ENCODE data around the gene CACNA1C.

DNA sequence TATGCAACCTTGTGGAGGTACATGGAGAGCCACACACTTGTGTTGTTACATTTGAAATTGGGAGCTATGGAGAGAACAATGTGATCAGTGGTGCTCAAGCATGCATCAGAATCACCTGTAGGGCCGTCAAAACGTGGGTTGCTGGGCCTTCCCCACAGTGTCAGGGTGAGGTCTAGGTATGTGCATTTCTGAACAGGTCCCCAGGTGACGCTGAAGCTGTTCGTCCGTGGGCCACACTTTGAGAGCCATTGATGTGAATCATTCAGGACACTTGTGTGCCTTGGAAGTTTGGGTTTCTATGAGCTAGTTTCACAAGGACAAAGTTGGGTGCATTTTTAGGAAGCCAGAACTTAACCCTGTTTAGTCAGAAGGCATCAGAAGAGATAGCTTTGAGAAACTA is 450.2 kb downstream of the CACNA1C start:
- TF ChIP-seq, protein P1, sequence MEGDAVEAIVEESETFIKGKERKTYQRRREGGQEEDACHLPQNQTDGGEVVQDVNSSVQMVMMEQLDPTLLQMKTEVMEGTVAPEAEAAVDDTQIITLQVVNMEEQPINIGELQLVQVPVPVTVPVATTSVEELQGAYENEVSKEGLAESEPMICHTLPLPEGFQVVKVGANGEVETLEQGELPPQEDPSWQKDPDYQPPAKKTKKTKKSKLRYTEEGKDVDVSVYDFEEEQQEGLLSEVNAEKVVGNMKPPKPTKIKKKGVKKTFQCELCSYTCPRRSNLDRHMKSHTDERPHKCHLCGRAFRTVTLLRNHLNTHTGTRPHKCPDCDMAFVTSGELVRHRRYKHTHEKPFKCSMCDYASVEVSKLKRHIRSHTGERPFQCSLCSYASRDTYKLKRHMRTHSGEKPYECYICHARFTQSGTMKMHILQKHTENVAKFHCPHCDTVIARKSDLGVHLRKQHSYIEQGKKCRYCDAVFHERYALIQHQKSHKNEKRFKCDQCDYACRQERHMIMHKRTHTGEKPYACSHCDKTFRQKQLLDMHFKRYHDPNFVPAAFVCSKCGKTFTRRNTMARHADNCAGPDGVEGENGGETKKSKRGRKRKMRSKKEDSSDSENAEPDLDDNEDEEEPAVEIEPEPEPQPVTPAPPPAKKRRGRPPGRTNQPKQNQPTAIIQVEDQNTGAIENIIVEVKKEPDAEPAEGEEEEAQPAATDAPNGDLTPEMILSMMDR (IDR thresholded peaks at IDR 0.05; ENCODE audit: borderline replicate concordance, extremely low read depth, low read length, poor library complexity, severe bottlenecking): no peak
- no peak for TF ChIP-seq EZH2 (IDR thresholded peaks at IDR 0.05; ENCODE audit: borderline replicate concordance, low read depth, low read length, severe bottlenecking)

All from DND-41 (cell line).